Glomerular endothelial cell (primary cell): ENCODE results near the gene BSCL2. TPM values are rescaled to one million over a fixed set of nuclear protein-coding genes. Genes with fewer than 3 reads are reported as not detected.
"Not testable (repeated sequence)": the region's sequence is repeated elsewhere in the genome, so short reads cannot be mapped to it uniquely, and the experiment has no call there.

Experiments
- DNase-seq: peaks from one replicate; pipeline ENCODE4 v3.0.0-alpha.2; 2011; ENCODE audit warnings: low read depth, low spot score; ENCODE audit errors: extremely low read depth
- total RNA-seq: library from RNA; depleted of rRNA; stranded (reverse); fragments of >200 nt; gene quantifications from 2 replicates; pipeline ENCODE4 v1.2.3, GENCODE V29; 2015

Gene BSCL2
- total RNA-seq, 1 donor from 2014 or later: 34.8 TPM

- DNase-seq: no peak
Measured at GRCh38 chr11:62719302-62719978, 12.2 kb upstream of the BSCL2 start.

DNA sequence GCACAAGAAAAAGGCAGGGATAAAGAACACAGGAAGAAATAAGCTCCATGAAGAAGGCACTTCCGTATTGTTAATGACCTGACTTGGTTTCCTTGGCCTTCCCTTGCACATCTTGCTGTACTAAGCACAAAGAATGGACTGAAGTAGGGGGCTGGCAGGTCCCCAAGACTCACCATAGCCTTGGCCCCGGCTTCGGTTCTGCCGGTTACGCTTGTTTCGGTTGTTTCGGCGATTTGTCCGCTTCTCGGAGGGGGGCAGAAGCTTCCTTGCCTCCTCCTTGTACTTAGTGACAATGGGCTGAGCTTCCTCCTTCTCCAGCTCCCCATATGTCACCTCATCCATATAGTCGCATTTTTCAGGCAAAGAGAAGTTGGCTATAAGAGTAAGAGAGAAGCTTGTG is 9.6 kb upstream of the BSCL2 start:
- DNase-seq: no peak

DNA sequence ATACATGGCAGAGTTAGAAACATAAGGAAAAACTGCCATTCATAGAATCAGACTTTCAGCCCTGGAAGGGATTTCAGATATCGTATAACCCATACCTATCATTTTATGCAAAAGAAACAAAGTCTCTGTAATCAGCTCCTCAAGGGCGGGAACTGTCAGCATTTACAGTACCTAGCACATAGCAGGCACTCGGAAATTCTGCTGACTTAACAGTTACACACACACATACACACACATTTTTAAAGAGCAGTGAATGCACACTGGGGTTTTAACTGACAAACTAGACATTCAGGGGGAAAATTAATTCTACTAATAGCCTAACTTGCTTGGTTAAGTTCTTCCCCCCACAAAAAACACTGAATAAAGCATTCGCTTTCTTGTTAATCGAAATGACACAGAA is 9.0 kb upstream of the BSCL2 start:
- DNase-seq: no peak

DNA sequence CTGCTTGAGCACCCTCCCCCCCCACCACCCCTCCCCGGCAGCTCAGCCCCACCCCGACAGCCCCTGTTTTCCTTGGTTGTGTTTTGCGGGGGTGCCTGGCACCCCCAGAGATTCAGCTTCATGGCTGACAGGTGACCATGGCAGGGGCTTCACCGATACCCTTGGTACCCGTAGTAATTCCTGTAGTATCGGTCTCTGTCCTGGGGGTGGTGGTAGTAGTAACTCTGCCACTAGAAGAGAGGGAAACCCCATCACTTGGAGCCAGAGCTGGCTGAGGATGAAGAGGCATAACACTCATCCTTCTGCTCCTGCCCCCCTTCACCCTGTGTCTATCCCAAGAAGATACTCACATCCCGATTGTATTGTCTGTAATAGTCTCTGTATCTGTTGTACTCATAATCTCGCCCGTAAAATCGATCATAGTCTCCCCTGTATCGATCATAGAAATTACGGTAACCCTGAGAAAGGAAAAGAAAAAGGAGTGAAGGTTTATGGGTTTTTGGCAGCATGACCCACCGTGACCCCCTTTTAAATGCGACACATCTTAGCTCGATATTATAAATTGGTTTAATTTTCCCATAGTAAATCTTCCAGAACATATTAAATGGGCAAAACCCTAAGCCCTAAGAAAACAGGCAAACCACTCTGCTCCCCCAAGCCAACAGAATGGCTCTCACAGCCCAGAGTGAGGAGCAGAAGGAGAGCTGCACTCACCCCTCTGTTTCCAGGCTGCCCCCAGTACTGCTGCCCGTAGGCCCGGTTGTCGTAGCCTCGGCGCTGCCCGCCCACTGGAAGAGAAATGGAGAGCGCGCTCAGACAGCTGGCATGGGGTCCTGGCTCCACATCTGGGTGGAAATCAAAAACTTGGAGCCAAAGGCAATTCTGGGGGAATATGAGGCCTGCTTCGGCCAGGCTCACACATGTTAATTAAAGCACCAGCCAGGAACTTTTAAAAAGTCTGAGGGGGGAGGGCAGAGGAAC is 8.2 kb upstream of the BSCL2 start:
- DNase-seq: no peak

- DNase-seq: no peak
Measured at GRCh38 chr11:62713343-62713742, 6.1 kb upstream of the BSCL2 start.

GRCh38 chr11:62712861-62713260 is 5.6 kb upstream of the BSCL2 start:
- no peak for DNase-seq

DNA sequence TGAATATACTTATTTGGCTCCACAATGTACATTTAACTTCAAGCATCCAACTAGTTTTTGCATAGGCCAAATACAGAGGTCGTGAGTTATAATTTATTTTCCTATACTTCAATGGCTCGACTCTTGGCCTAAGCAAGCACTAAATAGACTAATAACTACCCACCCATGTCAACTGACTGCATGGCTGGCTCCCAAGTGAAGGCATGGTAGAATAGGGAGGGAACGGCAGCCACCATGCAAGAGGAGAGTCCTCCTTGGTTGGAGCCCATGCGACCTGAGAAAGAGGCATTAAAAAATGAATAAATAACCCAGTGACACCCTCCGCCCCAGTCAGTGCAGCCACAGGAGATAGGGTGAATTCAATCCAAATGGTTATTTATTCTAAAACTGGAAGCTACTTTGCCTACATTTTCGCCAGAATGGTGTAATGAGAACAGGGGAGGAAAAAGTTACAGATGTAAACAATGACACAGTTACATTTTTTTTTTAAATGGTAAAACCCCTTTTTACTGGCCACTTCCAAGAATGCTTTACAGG is 5.1 kb upstream of the BSCL2 start:
- DNase-seq: no peak

- no peak for DNase-seq
Measured at GRCh38 chr11:62710001-62710345, 2.7 kb upstream of the BSCL2 start.

DNA sequence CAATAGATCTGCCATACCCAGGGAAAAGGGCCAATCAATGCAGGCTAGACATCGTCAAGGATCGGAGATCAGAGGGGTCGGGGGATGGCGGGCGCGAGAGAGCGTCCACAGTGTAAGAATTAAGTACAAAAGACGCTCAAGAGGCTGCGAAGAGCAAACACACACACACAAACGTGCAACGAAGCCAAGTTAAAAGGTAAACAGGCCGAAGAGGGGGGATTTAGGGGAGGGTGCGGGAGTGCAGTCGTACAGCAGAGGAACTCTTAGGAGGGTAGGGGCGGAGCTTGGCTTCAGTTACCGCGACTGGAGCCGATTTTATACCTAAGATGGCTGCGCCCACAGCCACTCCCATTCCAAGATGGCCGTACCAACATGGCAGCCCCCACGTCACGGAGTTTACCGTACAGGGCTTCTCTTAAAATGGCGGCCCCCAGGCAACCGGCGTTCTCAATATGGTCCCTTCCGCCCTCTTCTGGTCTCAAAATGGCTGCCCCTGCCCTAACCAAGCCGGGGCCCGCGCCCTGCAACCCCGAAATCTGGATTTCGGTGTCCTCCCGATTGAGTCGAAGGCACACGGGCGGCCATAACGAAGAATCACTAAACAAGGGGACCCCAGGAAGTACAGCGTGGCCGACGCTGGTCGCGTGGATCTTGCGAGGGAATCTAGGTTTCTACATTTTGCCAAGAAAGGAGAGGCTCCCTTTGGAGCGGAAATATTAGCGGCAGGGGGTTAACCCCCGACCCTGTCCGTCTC is 2.2 kb upstream of the BSCL2 start:
- DNase-seq: peak; percentile 92

DNA sequence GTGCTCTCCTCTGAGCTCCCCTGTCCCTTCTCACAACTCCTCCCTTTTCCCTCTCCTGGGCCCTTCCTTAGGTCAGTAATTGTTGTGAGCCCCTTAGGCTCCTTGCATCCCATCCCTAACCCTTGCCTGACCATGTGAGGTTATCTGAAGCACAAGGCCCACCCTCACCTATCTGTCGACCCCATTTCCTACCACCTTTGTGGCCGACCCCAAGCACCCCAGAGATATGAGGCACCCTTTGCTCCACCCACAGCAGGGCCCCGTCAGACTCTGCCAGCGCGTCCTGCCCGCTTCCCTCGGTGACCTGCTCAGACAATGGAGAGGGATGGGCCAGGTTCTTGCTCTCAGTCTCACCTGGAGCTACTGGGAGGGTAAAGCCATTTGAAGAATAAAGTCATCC is 1.6 kb upstream of the BSCL2 start:
- DNase-seq: no peak

GRCh38 chr11:62708392-62708791 is 1.2 kb upstream of the BSCL2 start:
- no peak for DNase-seq

GRCh38 chr11:62706850-62707247 is 375 bp downstream of the BSCL2 start:
- no peak for DNase-seq

GRCh38 chr11:62705880-62706849 is 1.1 kb downstream of the BSCL2 start:
- no peak for DNase-seq

DNA sequence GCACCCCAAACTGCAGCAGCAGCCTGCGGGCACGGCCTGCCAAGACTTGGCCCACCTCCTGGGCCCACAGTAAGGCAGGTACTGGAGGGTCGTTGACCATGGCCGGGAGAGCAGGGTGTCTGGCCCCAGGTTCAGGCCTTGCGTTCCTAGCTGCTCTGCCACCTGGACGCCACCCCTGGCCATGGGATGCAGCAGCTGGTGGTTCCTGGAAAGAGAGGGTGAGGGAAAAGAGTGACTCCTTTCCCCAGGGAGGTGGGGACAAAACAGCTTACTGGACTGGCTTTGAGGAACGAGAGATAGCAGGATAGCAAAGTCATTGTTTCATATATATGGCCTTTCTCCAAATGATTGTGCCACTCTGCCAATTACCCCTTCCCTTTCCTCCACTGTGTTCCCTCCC is 1.8 kb downstream of the BSCL2 start:
- DNase-seq: no peak

- DNase-seq: not testable (repeated sequence)
Measured at GRCh38 chr11:62703921-62704320, 3.3 kb downstream of the BSCL2 start.

GRCh38 chr11:62702246-62702645 is 5.0 kb downstream of the BSCL2 start:
- DNase-seq: no peak

- DNase-seq: no peak
Measured at GRCh38 chr11:62694455-62695167, 12.6 kb downstream of the BSCL2 start.

- DNase-seq: not testable (repeated sequence)
Measured at GRCh38 chr11:62693624-62694023, 13.6 kb downstream of the BSCL2 start.

DNA sequence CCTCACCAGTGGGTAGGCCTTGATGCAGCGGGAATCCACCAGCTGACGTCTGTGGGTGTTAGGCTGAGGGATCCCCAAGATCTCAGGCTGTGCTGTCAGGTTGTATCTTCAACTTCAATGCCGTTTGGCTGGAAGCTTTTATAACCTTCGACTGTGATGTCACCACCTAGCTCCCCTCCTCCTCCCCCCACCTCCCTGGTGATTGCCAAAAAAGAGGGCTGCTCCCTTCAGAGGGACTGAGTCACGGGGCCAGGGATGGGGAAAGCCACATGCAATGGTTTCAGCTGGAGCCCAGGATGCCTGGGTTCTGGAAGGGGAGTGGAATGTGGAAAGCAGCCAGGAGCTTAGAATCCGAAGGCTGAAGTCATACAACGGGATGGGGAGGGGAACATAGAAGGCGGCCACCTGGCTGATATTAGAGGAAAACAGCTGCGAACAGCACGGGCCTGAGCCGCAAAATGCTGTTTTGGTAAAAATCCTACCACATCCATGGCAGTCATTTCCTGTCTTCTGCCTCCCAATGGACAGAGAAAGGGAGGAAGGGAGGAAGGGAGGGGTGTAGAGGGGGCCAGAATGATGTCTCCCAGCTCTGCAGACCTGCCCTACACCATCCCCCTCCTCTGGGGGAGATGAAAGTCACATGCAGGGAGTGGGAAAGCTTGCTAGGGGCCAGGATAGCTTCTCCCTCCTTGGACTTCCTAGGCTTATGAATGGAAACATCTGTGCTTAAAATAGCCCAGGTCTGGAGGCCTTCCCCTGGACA is 17.6 kb downstream of the BSCL2 start, which contains the start of gene LRRN4CL:
LRRN4CL (minus strand) TSS at position 110 of the 763 bp plus-strand sequence. CDS start 1,022 bp downstream, outside the sequence.
- DNase-seq: no peak
